H1 (cell line): ENCODE measurements around the gene LIPE.

Experiments
- KDM5A ChIP-seq: fragments of 200-600 bp; IDR thresholded peaks from 2 replicates; pipeline ENCODE4 v1.7.1; 2012; ENCODE audit warnings: mild to moderate bottlenecking, low read length, inconsistent platforms, mixed read lengths
- SP1 ChIP-seq: IDR thresholded peaks from 2 replicates; pipeline ENCODE4 v1.6.1; 2011; ENCODE audit warnings: low read depth, low read length
- TF ChIP-seq, protein P1 (sequence below): IDR thresholded peaks from 2 replicates; pipeline ENCODE4 v1.6.1; 2012; ENCODE audit warnings: inconsistent platforms
- TF ChIP-seq, protein P2 (sequence below), 3 experiments: IDR thresholded peaks; 1 replicate in 2 of 3; 2 replicates in 1 of 3; pipeline versions ENCODE4 v1.5.1 to v1.6.1; 2011; ENCODE audit warnings: low read length in 3 of 3, mild to moderate bottlenecking in 3 of 3, inconsistent platforms in 2 of 3, low read depth in 1 of 3, moderate library complexity in 1 of 3; ENCODE audit not compliant: insufficient read depth in 1 of 3; ENCODE audit errors: control extremely low read depth in 1 of 3

DNA sequence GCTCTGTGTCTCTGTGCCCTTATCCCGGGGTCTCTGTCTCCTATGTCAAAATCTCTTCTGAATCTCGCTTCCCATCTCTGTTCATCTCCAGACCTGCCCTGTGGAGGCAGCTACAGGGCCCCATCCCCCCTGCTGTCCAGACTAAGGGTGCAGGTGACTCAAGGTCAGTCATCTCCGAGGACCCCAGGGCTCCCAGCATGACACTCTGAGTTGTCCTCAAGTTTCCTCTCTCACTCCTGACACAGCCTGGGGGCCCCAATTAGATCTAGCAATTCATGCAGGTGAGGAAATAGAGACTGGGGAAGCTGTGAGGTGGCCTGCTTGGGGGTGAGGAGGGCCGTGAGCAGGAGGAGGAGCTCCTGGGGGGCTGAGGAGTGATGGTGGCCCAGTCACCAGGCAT is 35.0 kb downstream of the LIPE start:
- TF ChIP-seq, protein P1, sequence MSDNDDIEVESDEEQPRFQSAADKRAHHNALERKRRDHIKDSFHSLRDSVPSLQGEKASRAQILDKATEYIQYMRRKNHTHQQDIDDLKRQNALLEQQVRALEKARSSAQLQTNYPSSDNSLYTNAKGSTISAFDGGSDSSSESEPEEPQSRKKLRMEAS: no peak
- no peak for TF ChIP-seq KDM5A
- TF ChIP-seq, protein P2, sequence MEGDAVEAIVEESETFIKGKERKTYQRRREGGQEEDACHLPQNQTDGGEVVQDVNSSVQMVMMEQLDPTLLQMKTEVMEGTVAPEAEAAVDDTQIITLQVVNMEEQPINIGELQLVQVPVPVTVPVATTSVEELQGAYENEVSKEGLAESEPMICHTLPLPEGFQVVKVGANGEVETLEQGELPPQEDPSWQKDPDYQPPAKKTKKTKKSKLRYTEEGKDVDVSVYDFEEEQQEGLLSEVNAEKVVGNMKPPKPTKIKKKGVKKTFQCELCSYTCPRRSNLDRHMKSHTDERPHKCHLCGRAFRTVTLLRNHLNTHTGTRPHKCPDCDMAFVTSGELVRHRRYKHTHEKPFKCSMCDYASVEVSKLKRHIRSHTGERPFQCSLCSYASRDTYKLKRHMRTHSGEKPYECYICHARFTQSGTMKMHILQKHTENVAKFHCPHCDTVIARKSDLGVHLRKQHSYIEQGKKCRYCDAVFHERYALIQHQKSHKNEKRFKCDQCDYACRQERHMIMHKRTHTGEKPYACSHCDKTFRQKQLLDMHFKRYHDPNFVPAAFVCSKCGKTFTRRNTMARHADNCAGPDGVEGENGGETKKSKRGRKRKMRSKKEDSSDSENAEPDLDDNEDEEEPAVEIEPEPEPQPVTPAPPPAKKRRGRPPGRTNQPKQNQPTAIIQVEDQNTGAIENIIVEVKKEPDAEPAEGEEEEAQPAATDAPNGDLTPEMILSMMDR (IDR thresholded peaks at IDR 0.05; ENCODE audit: control extremely low read depth in 1 of 3, insufficient read depth in 1 of 3, low read depth in 1 of 3, low read length in 3 of 3): no peak
- no peak for TF ChIP-seq SP1
